H9 (cell line): ENCODE data around the gene AMPH. TPM values are rescaled to one million over a fixed set of nuclear protein-coding genes. Genes with fewer than 3 reads are reported as not detected.

ENCODE experiments used
- DNase-seq: peaks from one replicate; pipeline ENCODE4 v3.0.0-alpha.2; 2017
- H2AFZ ChIP-seq: one replicate; pipeline ENCODE4 v1.6.1; 2013; ENCODE audit warnings: mild to moderate bottlenecking, low read length, control low read depth, moderate library complexity
- H2AK5ac ChIP-seq: 2 replicates; pipeline ENCODE4 v1.6.1; 2013; ENCODE audit warnings: low read length, control low read depth, mixed read lengths; ENCODE audit not compliant: insufficient read length
- H2BK120ac ChIP-seq: one replicate; pipeline ENCODE4 v1.6.1; 2013; ENCODE audit warnings: low read depth, mild to moderate bottlenecking, low read length, control low read depth, inconsistent platforms; ENCODE audit not compliant: poor library complexity, severe bottlenecking
- H2BK12ac ChIP-seq: 2 replicates; pipeline ENCODE4 v1.6.1; 2013; ENCODE audit warnings: low read length, control low read depth, mixed read lengths, low read depth; ENCODE audit not compliant: insufficient read length
- H2BK15ac ChIP-seq: 2 replicates; pipeline ENCODE4 v1.6.1; 2013; ENCODE audit warnings: low read depth, low read length, control low read depth
- H2BK20ac ChIP-seq: one replicate; pipeline ENCODE4 v1.6.1; 2013; ENCODE audit warnings: low read depth, mild to moderate bottlenecking, low read length, control low read depth, inconsistent platforms; ENCODE audit not compliant: poor library complexity, severe bottlenecking
- H2BK5ac ChIP-seq: 2 replicates; pipeline ENCODE4 v1.6.1; 2013; ENCODE audit warnings: low read length, control low read depth, mixed read lengths; ENCODE audit not compliant: insufficient read length
- H3K14ac ChIP-seq: 2 replicates; pipeline ENCODE4 v1.6.1; 2013; ENCODE audit warnings: low read length, control low read depth; ENCODE audit not compliant: insufficient read depth
- H3K18ac ChIP-seq: 2 replicates; pipeline ENCODE4 v1.6.1; 2013; ENCODE audit warnings: low read depth, mild to moderate bottlenecking, mixed read lengths, low read length, control low read depth; ENCODE audit not compliant: insufficient read length
- H3K23ac ChIP-seq: 2 replicates; pipeline ENCODE4 v1.6.1; 2013; ENCODE audit warnings: low read length, control low read depth, mixed read lengths, low read depth; ENCODE audit not compliant: insufficient read length
- H3K23me2 ChIP-seq: 2 replicates; pipeline ENCODE4 v1.6.1; 2013; ENCODE audit warnings: low read depth, mild to moderate bottlenecking, mixed read lengths, low read length, control low read depth; ENCODE audit not compliant: insufficient read length, poor library complexity, severe bottlenecking
- H3K27ac ChIP-seq: 2 replicates; pipeline ENCODE4 v1.5.1; 2013; ENCODE audit warnings: low read length, control low read depth, mixed read lengths, low read depth; ENCODE audit not compliant: insufficient read length
- H3K27me3 ChIP-seq: 2 replicates; pipeline ENCODE4 v1.6.1; 2013; ENCODE audit warnings: low read length, control low read depth, inconsistent platforms; ENCODE audit not compliant: insufficient read depth
- H3K4ac ChIP-seq: 2 replicates; pipeline ENCODE4 v1.6.1; 2013; ENCODE audit warnings: low read depth, mild to moderate bottlenecking, control low read depth, inconsistent platforms, low read length, moderate library complexity
- H3K4me1 ChIP-seq: 2 replicates; pipeline ENCODE4 v1.6.1; 2013; ENCODE audit warnings: low read length, control low read depth, inconsistent platforms; ENCODE audit not compliant: insufficient read depth
- H3K4me2 ChIP-seq: 2 replicates; pipeline ENCODE4 v1.6.1; 2013; ENCODE audit warnings: low read length, control low read depth, mixed read lengths; ENCODE audit not compliant: insufficient read length, insufficient read depth
- H3K56ac ChIP-seq: 2 replicates; pipeline ENCODE4 v1.6.1; 2013; ENCODE audit warnings: low read depth, mild to moderate bottlenecking, mixed read lengths, low read length, control low read depth; ENCODE audit not compliant: insufficient read length
- H3K79me1 ChIP-seq: 2 replicates; pipeline ENCODE4 v1.6.1; 2013; ENCODE audit warnings: low read depth, mild to moderate bottlenecking, moderate library complexity, low read length, control low read depth, inconsistent platforms; ENCODE audit not compliant: insufficient read depth, poor library complexity, severe bottlenecking
- H3K79me2 ChIP-seq: 2 replicates; pipeline ENCODE4 v1.6.1; 2013; ENCODE audit warnings: low read length, control low read depth, inconsistent platforms; ENCODE audit not compliant: insufficient read depth
- H3K9ac ChIP-seq: 2 replicates; pipeline ENCODE4 v1.6.1; 2013; ENCODE audit warnings: low read length, control low read depth, mixed read lengths; ENCODE audit not compliant: insufficient read length; ENCODE audit errors: extremely low read depth
- H3K9me3 ChIP-seq: one replicate; pipeline ENCODE4 v1.6.1; 2013; ENCODE audit warnings: low read depth, low read length, inconsistent platforms; ENCODE audit not compliant: control insufficient read depth
- H3T11ph ChIP-seq: one replicate; pipeline ENCODE4 v1.6.1; 2013; ENCODE audit warnings: mild to moderate bottlenecking, low read length, control low read depth, inconsistent platforms
- H4K20me1 ChIP-seq: one replicate; pipeline ENCODE4 v1.6.1; 2013; ENCODE audit not compliant: control insufficient read depth, insufficient read length, insufficient read depth
- H4K5ac ChIP-seq: 2 replicates; pipeline ENCODE4 v1.6.1; 2013; ENCODE audit warnings: low read depth, mild to moderate bottlenecking, mixed read lengths, low read length, control low read depth; ENCODE audit not compliant: insufficient read length
- H4K8ac ChIP-seq: replicated peaks from 2 replicates; pipeline ENCODE4 v1.6.1; 2013; ENCODE audit warnings: low read length, control low read depth, mixed read lengths, low read depth; ENCODE audit not compliant: insufficient read length
- H4K91ac ChIP-seq: 2 replicates; pipeline ENCODE4 v1.6.1; 2013; ENCODE audit warnings: low read depth, mild to moderate bottlenecking, moderate library complexity, mixed read lengths, low read length, control low read depth; ENCODE audit not compliant: insufficient read length
- H3K27ac Mint-ChIP-seq, 3 experiments: 2 replicates in 2 of 3; 3 replicates in 1 of 3; pipeline ENCODE4 v1.8.0; 2020 to 2021; ENCODE audit warnings: mixed read lengths in 3 of 3, mild to moderate bottlenecking in 1 of 3, moderate library complexity in 1 of 3
- H3K27me3 Mint-ChIP-seq: 2 replicates; pipeline ENCODE4 v1.8.0; 2021; ENCODE audit warnings: low read depth, mild to moderate bottlenecking, moderate library complexity, mixed read lengths
- H3K36me3 Mint-ChIP-seq, 3 experiments: 2 replicates in 2 of 3; 3 replicates in 1 of 3; pipeline ENCODE4 v1.8.0; 2020 to 2021; ENCODE audit warnings: low read depth in 3 of 3, mixed read lengths in 3 of 3; ENCODE audit not compliant: insufficient read depth in 1 of 3
- H3K4me1 Mint-ChIP-seq, 2 experiments: 2 replicates each; pipeline ENCODE4 v1.8.0; 2020; ENCODE audit warnings: mixed read lengths in 2 of 2
- H3K4me3 Mint-ChIP-seq, 2 experiments: 2 replicates in 1 of 2; 3 replicates in 1 of 2; pipeline ENCODE4 v1.8.0; 2020 to 2021; ENCODE audit warnings: mild to moderate bottlenecking in 2 of 2, mixed read lengths in 2 of 2, moderate library complexity in 1 of 2
- H3K9me3 Mint-ChIP-seq, 2 experiments: 2 replicates in 1 of 2; 3 replicates in 1 of 2; pipeline ENCODE4 v1.8.0; 2020; ENCODE audit warnings: mild to moderate bottlenecking in 2 of 2, mixed read lengths in 2 of 2, moderate library complexity in 1 of 2
- CTCF ChIP-seq: fragments of 200-600 bp; sonication (generic); conservative IDR thresholded peaks from 3 replicates; pipeline ENCODE4 v1.8.0; 2021; ENCODE audit warnings: antibody characterized with exemption, mild to moderate bottlenecking
- WGBS: extraction: QIAGEN DNeasy Blood & Tissue Kit; methylation state at CpG from one replicate; pipeline ENCODE4 v1.1.7; 2013; ENCODE audit warnings: missing lambda C conversion rate, low lambda C conversion rate, mixed read lengths; ENCODE audit not compliant: insufficient read length; ENCODE audit errors: extremely low coverage; 5-methylcytosine and 5-hydroxymethylcytosine counted together
- total RNA-seq: library from RNA; stranded (reverse); gene quantifications from 2 replicates; pipeline ENCODE4 v1.2.1, GENCODE V29; 2021

The AMPH gene
- total RNA-seq, 1 experiment from 2014 or later = 4.8 TPM

- Histone ChIP-seq H4K5ac (no peak overlapping the region), H2BK20ac (no peak overlapping the region), H2BK120ac (no peak overlapping the region), H3K79me2 (no peaks in the 10 kb centered on the region), H3K4ac (no peak overlapping the region), H3K23me2 (no peaks in the 10 kb centered on the region), H4K20me1 (no peaks in the 10 kb centered on the region), H2BK12ac (no peak overlapping the region), H2BK15ac (no peak overlapping the region), H3K4me2 (no peak overlapping the region), H4K91ac (no peak overlapping the region), H3K23ac (no peak overlapping the region), H3K79me1 (no peaks in the 10 kb centered on the region), H3K18ac (no peak overlapping the region), H3K9me3 (no peaks in the 10 kb centered on the region), H2AK5ac (no peak overlapping the region), H3K4me1 (no peaks in the 10 kb centered on the region), H3K14ac (no peak overlapping the region), H3K9ac (no peak overlapping the region), H3K56ac (no peak overlapping the region), H3K27ac (no peak overlapping the region), H4K8ac (no peak overlapping the region), H3K27me3 (no peaks in the 10 kb centered on the region), H3T11ph (no peak overlapping the region), H2BK5ac (no peak overlapping the region), H2AFZ (no peak overlapping the region)
- no peak for DNase-seq
- Mint-ChIP-seq H3K36me3 (no peaks in the 10 kb centered on the region; a peak in 1 of 7 replicates), H3K9me3 (no peaks in the 10 kb centered on the region), H3K27me3 (no peaks in the 10 kb centered on the region), H3K4me3 (no peak overlapping the region), H3K4me1 (peaks cover 15 to 22% of the 10 kb centered on the region in 2 experiments), H3K27ac (no peak overlapping the region)
- no peak for TF ChIP-seq CTCF
- WGBS = no CpG with 5 or more reads among the region's 2 CpGs
Measured at GRCh38 chr7:38542156-38542555, 89.0 kb downstream of the AMPH start.
